Body of pancreas (tissue), 4 donors: ENCODE results near the gene RELCH.

ENCODE experiments used
- CTCF ChIP-seq, 7 experiments: fragments of 450-650 bp in 4 of 7; fragments of 200-600 bp in 3 of 7; sonication (generic) in 3 of 7; IDR thresholded peaks; one replicate each; pipeline ENCODE4 v1.5.1; 2016 to 2019; ENCODE audit warnings: antibody characterized with exemption in 7 of 7
- POLR2A ChIP-seq, 3 donors: fragments of 450-650 bp; IDR thresholded peaks; one replicate each; pipeline ENCODE4 v1.6.1; 2016; ENCODE audit warnings: antibody characterized with exemption in 3 of 3, mild to moderate bottlenecking in 2 of 3

DNA sequence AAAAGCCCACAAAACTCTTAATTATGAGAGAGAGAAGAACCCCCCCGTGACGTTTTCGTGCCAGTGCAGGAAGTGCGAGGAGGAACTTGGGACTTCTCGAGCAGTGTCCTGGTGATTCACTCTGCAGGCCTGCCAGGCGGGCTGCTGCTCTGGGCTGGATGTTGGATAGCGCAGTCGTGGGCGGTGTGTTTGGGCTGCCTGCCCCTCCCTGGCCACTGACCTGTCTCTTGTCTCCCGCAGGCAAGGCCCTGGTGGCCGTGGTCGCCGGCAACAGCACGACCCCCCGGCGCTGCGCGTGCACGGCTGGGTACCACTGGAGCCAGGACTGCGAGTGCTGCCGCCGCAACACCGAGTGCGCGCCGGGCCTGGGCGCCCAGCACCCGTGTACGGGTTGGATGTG is 167.1 kb downstream of the RELCH start:
- TF ChIP-seq CTCF (IDR thresholded peaks at IDR 0.05) (no peak), POLR2A (IDR thresholded peaks at IDR 0.05) (no peak)
